ENCODE data around the gene EXOSC2. TPM values are rescaled to one million over a fixed set of nuclear protein-coding genes. Genes with fewer than 3 reads are reported as not detected.

Gene EXOSC2
- 10 to 100 TPM; 27.8 to 36.7 (median 33.8) TPM for total RNA-seq (2021; fragmentation: NEBNext Ultra II Directional; extraction: Animal tissue kit (Norgen Biotek cat#: 25700))
- long read RNA-seq, transcript EXOSC2-204 (9 exons, 2,040 nt), result major isoform, 10 of 13 reads
- long read RNA-seq, partial matches to known transcripts, result 1 of 13 reads
- long read RNA-seq, other reads (novel, unspliced or antisense), result 0 of 13 reads

- Mint-ChIP-seq H3K4me1 (ENCODE audit: low read depth) (peaks cover 60% of the 10 kb centered on the region), H3K9me3 (no peaks in the 10 kb centered on the region), H3K4me3 (peak within 1 kb of the TSS; percentile 93), H3K27ac (peak within 1 kb of the TSS; percentile 86), H3K36me3 (ENCODE audit: low read depth) (peaks cover 25% of the 10 kb centered on the region), H3K27me3 (ENCODE audit: insufficient read depth) (no peaks in the 10 kb centered on the region; the same call in 1 of the 2 replicates)
- DNase-seq, result peak; percentile 98
- no peak for TF ChIP-seq CTCF (IDR thresholded peaks at IDR 0.05)
Measured at GRCh38 chr9:130693426-130694191, at the start of gene EXOSC2. EXOSC2 (plus strand) TSS chr9:130693780; CDS start chr9:130693792, 12 bp downstream.

DNA sequence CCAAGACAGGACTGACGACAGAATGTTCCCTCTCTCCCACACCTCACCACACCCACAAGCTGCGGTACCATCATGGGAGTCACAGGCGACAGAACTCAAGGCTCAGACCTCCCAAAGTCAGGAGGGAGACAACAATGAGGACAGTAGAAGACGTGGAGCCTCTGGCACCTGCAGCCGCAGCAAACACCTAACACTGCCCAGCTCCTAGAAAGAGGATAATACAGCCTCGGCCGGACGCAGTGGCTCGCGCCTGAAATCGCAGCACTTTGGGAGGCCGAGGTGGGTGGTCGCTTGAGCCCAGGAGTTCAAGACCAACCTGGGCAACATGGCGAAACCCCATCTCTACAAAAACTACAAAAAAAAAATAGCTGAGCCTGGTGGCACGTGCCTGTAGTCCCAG is 42.4 kb upstream of the EXOSC2 start:
- TF ChIP-seq CTCF (IDR thresholded peaks at IDR 0.05), result no peak
- no peak overlapping the region for H3K4me3 Mint-ChIP-seq
- peaks cover 26% of the 10 kb centered on the region for H3K27me3 Mint-ChIP-seq (ENCODE audit: insufficient read depth)
- no peak for DNase-seq
- no peak overlapping the region for H3K27ac Mint-ChIP-seq
- H3K36me3 Mint-ChIP-seq (ENCODE audit: low read depth), result peaks cover 3% of the 10 kb centered on the region; the same call in 1 of the 2 replicates
- peaks cover 7% of the 10 kb centered on the region; the same call in 1 of the 2 replicates for H3K9me3 Mint-ChIP-seq
- H3K4me1 Mint-ChIP-seq (ENCODE audit: low read depth), result no peaks in the 10 kb centered on the region

GRCh38 chr9:130651752-130652151 is 41.8 kb upstream of the EXOSC2 start:
- Mint-ChIP-seq H3K36me3 (ENCODE audit: low read depth) (no peaks in the 10 kb centered on the region), H3K27me3 (ENCODE audit: insufficient read depth) (peaks cover 30% of the 10 kb centered on the region), H3K9me3 (0 out of 2 replicates have a peak, but pooled peaks cover 3% of the 10 kb centered on the region), H3K4me3 (no peak overlapping the region), H3K27ac (no peak overlapping the region), H3K4me1 (ENCODE audit: low read depth) (no peaks in the 10 kb centered on the region)
- no peak for TF ChIP-seq CTCF (IDR thresholded peaks at IDR 0.05)
- no peak for DNase-seq

- TF ChIP-seq CTCF (IDR thresholded peaks at IDR 0.05), result no peak
- Mint-ChIP-seq H3K27me3 (ENCODE audit: insufficient read depth) (peaks cover 50% of the 10 kb centered on the region), H3K9me3 (no peaks in the 10 kb centered on the region; the same call in 1 of the 2 replicates), H3K36me3 (ENCODE audit: low read depth) (no peaks in the 10 kb centered on the region), H3K4me3 (no peak overlapping the region), H3K4me1 (ENCODE audit: low read depth) (no peaks in the 10 kb centered on the region), H3K27ac (no peak overlapping the region)
- no peak for DNase-seq
Measured at GRCh38 chr9:130654879-130655278, 38.7 kb upstream of the EXOSC2 start.

GRCh38 chr9:130658893-130659698 is 34.5 kb upstream of the EXOSC2 start:
- no peak for DNase-seq
- no peaks in the 10 kb centered on the region for H3K36me3 Mint-ChIP-seq (ENCODE audit: low read depth)
- no peak overlapping the region for H3K27ac Mint-ChIP-seq
- no peaks in the 10 kb centered on the region for H3K4me1 Mint-ChIP-seq (ENCODE audit: low read depth)
- H3K9me3 Mint-ChIP-seq, result no peaks in the 10 kb centered on the region; the same call in 1 of the 2 replicates
- no peak for TF ChIP-seq CTCF (IDR thresholded peaks at IDR 0.05)
- H3K4me3 Mint-ChIP-seq, result no peak overlapping the region
- H3K27me3 Mint-ChIP-seq (ENCODE audit: insufficient read depth), result peaks cover 65% of the 10 kb centered on the region
